Loucy (cell line): ENCODE measurements around the gene MTA1.

Experiments
- EZH2phosphoT487 ChIP-seq: fragments of 200-600 bp; IDR thresholded peaks from 2 replicates; pipeline ENCODE4 v1.6.1; 2018; ENCODE audit warnings: antibody characterized with exemption, mild to moderate bottlenecking, moderate library complexity, borderline replicate concordance
- TF ChIP-seq, protein P1 (sequence below): fragments of 200-600 bp; sonication (generic); conservative IDR thresholded peaks from 2 replicates; pipeline ENCODE4 v1.5.1; 2014; ENCODE audit warnings: mild to moderate bottlenecking, antibody characterized with exemption, low read length

DNA sequence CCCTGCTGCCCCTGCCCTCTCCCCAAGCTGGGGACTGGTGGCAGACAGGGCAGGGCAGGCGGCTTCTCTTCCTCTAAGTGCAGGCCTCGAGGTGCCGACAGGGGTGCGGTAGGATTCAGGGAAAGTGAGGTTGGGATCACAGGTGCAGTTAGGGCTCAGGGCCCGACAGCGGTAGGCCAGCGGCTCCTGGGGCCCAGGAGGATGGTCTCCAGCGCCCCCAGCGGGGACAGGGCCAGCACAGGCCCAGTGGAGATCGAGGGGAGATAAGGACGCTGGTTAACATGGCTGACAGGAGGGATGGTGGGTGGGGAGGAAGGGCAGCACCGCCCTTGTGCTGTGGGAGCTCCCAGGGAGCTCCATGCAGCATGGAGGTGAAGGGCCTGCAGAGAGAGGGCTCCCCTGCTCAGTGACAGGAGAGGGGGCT lies 66.1 kb downstream of the MTA1 start:
- TF ChIP-seq, protein P1, sequence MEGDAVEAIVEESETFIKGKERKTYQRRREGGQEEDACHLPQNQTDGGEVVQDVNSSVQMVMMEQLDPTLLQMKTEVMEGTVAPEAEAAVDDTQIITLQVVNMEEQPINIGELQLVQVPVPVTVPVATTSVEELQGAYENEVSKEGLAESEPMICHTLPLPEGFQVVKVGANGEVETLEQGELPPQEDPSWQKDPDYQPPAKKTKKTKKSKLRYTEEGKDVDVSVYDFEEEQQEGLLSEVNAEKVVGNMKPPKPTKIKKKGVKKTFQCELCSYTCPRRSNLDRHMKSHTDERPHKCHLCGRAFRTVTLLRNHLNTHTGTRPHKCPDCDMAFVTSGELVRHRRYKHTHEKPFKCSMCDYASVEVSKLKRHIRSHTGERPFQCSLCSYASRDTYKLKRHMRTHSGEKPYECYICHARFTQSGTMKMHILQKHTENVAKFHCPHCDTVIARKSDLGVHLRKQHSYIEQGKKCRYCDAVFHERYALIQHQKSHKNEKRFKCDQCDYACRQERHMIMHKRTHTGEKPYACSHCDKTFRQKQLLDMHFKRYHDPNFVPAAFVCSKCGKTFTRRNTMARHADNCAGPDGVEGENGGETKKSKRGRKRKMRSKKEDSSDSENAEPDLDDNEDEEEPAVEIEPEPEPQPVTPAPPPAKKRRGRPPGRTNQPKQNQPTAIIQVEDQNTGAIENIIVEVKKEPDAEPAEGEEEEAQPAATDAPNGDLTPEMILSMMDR: peak; percentile 65
- TF ChIP-seq EZH2phosphoT487: no peak
